HepG2 (cell line): ENCODE data around the gene LIME1. TPM values are rescaled to one million over a fixed set of nuclear protein-coding genes. Genes with fewer than 3 reads are reported as not detected.

Source experiments
- ARNT2 ChIP-seq: sonication (generic); formaldehyde crosslinking; IDR thresholded peaks from 2 replicates; pipeline ENCODE4 v1.8.0; 2022; ENCODE audit warnings: mild to moderate bottlenecking, low read depth, missing genetic modification reagents, moderate library complexity
- ATF4 ChIP-seq, 2 experiments: fragments of 450-650 bp in 1 of 2; sonication (generic) in 1 of 2; formaldehyde crosslinking; IDR thresholded peaks; 2 replicates each; pipeline versions ENCODE4 v1.5.0 to v1.8.0; 2020 to 2022; ENCODE audit warnings: mild to moderate bottlenecking in 1 of 2, missing genetic modification reagents in 1 of 2
- BHLHE40 ChIP-seq: IDR thresholded peaks from 2 replicates; pipeline ENCODE4 v1.6.1; 2011; ENCODE audit warnings: low read length, improper control_type of control experiment
- CEBPG ChIP-seq: IDR thresholded peaks from 2 replicates; pipeline ENCODE4 v1.6.1; 2016
- FOXP4 ChIP-seq: sonication (generic); formaldehyde crosslinking; IDR thresholded peaks from 2 replicates; pipeline ENCODE4 v1.4.0; 2020; ENCODE audit warnings: missing genetic modification reagents
- HNRNPK ChIP-seq: fragments of 200-400 bp; formaldehyde crosslinking; IDR thresholded peaks from 2 replicates; pipeline ENCODE4 v1.6.1; 2018; ENCODE audit warnings: low read length, low read depth, moderate library complexity, mild to moderate bottlenecking; ENCODE audit not compliant: poor library complexity, severe bottlenecking
- IKZF4 ChIP-seq: sonication (generic); formaldehyde crosslinking; IDR thresholded peaks from 2 replicates; pipeline ENCODE4 v1.5.1; 2020; ENCODE audit warnings: borderline replicate concordance, mild to moderate bottlenecking, low read depth, missing genetic modification reagents; ENCODE audit errors: not compliant biosample characterization
- SALL1 ChIP-seq: sonication (generic); formaldehyde crosslinking; IDR thresholded peaks from 2 replicates; pipeline ENCODE4 v1.8.0; 2022; ENCODE audit warnings: mild to moderate bottlenecking, missing genetic modification reagents
- SKI ChIP-seq: fragments of 450-650 bp; IDR thresholded peaks from one replicate; pipeline ENCODE4 v1.6.1; 2018; ENCODE audit warnings: mild to moderate bottlenecking; ENCODE audit not compliant: partially characterized antibody
- SP4 ChIP-seq: sonication (generic); formaldehyde crosslinking; IDR thresholded peaks from 2 replicates; pipeline ENCODE4 v1.8.1; 2023; ENCODE audit warnings: mild to moderate bottlenecking, missing genetic modification reagents
- TCF7 ChIP-seq: sonication (generic); IDR thresholded peaks from 2 replicates; pipeline ENCODE4 v1.6.1; 2016; ENCODE audit warnings: antibody characterized with exemption, low read depth
- THYN1 ChIP-seq: sonication (generic); formaldehyde crosslinking; IDR thresholded peaks from 2 replicates; pipeline ENCODE4 v1.8.1; 2023; ENCODE audit warnings: low read depth, mild to moderate bottlenecking, moderate library complexity, missing genetic modification reagents, borderline replicate concordance
- ZFX ChIP-seq: sonication (generic); formaldehyde crosslinking; IDR thresholded peaks from 2 replicates; pipeline ENCODE4 v1.4.0; 2020; ENCODE audit warnings: mild to moderate bottlenecking, low read depth, missing genetic modification reagents, moderate library complexity
- ZNF337 ChIP-seq: sonication (generic); formaldehyde crosslinking; IDR thresholded peaks from 2 replicates; pipeline ENCODE4 v1.5.1; 2020; ENCODE audit warnings: missing genetic modification reagents, low read depth, mild to moderate bottlenecking, borderline replicate concordance
- ZNF496 ChIP-seq: sonication (generic); formaldehyde crosslinking; IDR thresholded peaks from 2 replicates; pipeline ENCODE4 v1.8.1; 2023; ENCODE audit warnings: mild to moderate bottlenecking, moderate library complexity, missing genetic modification reagents; ENCODE audit not compliant: insufficient replicate concordance
- ZNF547 ChIP-seq: sonication (generic); formaldehyde crosslinking; IDR thresholded peaks from 2 replicates; pipeline ENCODE4 v1.5.1; 2020; ENCODE audit warnings: mild to moderate bottlenecking, missing genetic modification reagents
- ZNF562 ChIP-seq: sonication (generic); formaldehyde crosslinking; IDR thresholded peaks from 2 replicates; pipeline ENCODE4 v1.8.0; 2022; ENCODE audit warnings: missing genetic modification reagents, borderline replicate concordance
- ZSCAN22 ChIP-seq: sonication (generic); formaldehyde crosslinking; IDR thresholded peaks from 2 replicates; pipeline ENCODE4 v1.4.0; 2020; ENCODE audit warnings: mild to moderate bottlenecking, missing genetic modification reagents
- ZSCAN9 ChIP-seq: IDR thresholded peaks from 2 replicates; pipeline ENCODE4 v1.6.1; 2016; ENCODE audit warnings: borderline replicate concordance
- polyA plus RNA-seq, 8 experiments: library from polyadenylated mRNA; depleted of rRNA in 3 of 8; stranded (reverse) in 7 of 8; unstranded in 1 of 8; fragments of >200 nt; fragmentation: Illumina TruSeq in 4 of 8; extraction: Trizol in 4 of 8; gene quantifications; 2 replicates each; pipeline versions ENCODE4 v1.2.1 to v1.2.3, GENCODE V29; 2011 to 2016; ENCODE audit warnings: low read depth in 4 of 8, missing spikeins in 1 of 8, mixed read lengths in 1 of 8; ENCODE audit not compliant: insufficient read depth in 1 of 8
- total RNA-seq, 5 experiments: library from RNA; depleted of rRNA; stranded (reverse); fragments of >200 nt; fragmentation: Illumina TruSeq; extraction: Trizol; gene quantifications; 2 replicates each; pipeline ENCODE4 v1.2.3, GENCODE V29; 2016; ENCODE audit warnings: low read depth in 1 of 5
- TF ChIP-seq, protein P1 (sequence below): sonication (generic); formaldehyde crosslinking; IDR thresholded peaks from 2 replicates; pipeline ENCODE4 v1.5.0; 2020; ENCODE audit warnings: missing genetic modification reagents
- TF ChIP-seq, protein P2 (sequence below): sonication (generic); formaldehyde crosslinking; IDR thresholded peaks from 2 replicates; pipeline ENCODE4 v1.4.0; 2020; ENCODE audit warnings: missing genetic modification reagents, borderline replicate concordance

The LIME1 gene
- total and polyA plus RNA-seq, 2 of the 13 experiments (the other 11 are each of a cell fraction or from before 2014, with no cell fraction given) = 13.0 to 61.5 TPM

GRCh38 chr20:63772781-63773518 is 36.5 kb downstream of the LIME1 start (continued):
- no peak for TF ChIP-seq ZNF547 (CRISPR knock-in tag)
- TF ChIP-seq ZNF337 (CRISPR knock-in tag) = no peak
- no peak for TF ChIP-seq ARNT2 (CRISPR knock-in tag)
- no peak for TF ChIP-seq ZSCAN22
- no peak for TF ChIP-seq IKZF4 (CRISPR knock-in tag)
- TF ChIP-seq, protein P1, sequence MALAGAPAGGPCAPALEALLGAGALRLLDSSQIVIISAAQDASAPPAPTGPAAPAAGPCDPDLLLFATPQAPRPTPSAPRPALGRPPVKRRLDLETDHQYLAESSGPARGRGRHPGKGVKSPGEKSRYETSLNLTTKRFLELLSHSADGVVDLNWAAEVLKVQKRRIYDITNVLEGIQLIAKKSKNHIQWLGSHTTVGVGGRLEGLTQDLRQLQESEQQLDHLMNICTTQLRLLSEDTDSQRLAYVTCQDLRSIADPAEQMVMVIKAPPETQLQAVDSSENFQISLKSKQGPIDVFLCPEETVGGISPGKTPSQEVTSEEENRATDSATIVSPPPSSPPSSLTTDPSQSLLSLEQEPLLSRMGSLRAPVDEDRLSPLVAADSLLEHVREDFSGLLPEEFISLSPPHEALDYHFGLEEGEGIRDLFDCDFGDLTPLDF = no peak
- no peak for TF ChIP-seq THYN1 (CRISPR knock-in tag)
- peak; percentile 66 for TF ChIP-seq CEBPG (CRISPR knock-in tag)
- TF ChIP-seq HNRNPK = no peak
- TF ChIP-seq TCF7 = no peak
- TF ChIP-seq FOXP4 = 0 out of 2 replicates have a peak, but pooled peaks have one; percentile 16
- no peak for TF ChIP-seq SKI
- no peak for TF ChIP-seq ZNF562 (CRISPR knock-in tag)
- peak in 1 of 2 experiments; percentile 66; a peak in 1 of 4 replicates for TF ChIP-seq ATF4 (CRISPR knock-in tag; IDR thresholded peaks at IDR 0.05)
- TF ChIP-seq ZNF496 (CRISPR knock-in tag) = no peak
- TF ChIP-seq, protein P2, sequence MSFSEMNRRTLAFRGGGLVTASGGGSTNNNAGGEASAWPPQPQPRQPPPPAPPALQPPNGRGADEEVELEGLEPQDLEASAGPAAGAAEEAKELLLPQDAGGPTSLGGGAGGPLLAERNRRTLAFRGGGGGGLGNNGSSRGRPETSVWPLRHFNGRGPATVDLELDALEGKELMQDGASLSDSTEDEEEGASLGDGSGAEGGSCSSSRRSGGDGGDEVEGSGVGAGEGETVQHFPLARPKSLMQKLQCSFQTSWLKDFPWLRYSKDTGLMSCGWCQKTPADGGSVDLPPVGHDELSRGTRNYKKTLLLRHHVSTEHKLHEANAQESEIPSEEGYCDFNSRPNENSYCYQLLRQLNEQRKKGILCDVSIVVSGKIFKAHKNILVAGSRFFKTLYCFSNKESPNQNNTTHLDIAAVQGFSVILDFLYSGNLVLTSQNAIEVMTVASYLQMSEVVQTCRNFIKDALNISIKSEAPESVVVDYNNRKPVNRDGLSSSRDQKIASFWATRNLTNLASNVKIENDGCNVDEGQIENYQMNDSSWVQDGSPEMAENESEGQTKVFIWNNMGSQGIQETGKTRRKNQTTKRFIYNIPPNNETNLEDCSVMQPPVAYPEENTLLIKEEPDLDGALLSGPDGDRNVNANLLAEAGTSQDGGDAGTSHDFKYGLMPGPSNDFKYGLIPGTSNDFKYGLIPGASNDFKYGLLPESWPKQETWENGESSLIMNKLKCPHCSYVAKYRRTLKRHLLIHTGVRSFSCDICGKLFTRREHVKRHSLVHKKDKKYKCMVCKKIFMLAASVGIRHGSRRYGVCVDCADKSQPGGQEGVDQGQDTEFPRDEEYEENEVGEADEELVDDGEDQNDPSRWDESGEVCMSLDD = no peak
- TF ChIP-seq BHLHE40 = no peak
- 0 out of 2 replicates have a peak, but pooled peaks have one; percentile 6 for TF ChIP-seq ZFX (CRISPR knock-in tag)
- TF ChIP-seq SALL1 (CRISPR knock-in tag) = peak; percentile 30; the same call in 1 of the 2 replicates
- no peak for TF ChIP-seq SP4 (CRISPR knock-in tag)
- no peak for TF ChIP-seq ZSCAN9
